ENCODE measurements around the gene VAMP7.
"Not testable (repeated sequence)": the region's sequence is repeated elsewhere in the genome, so short reads cannot be mapped to it uniquely, and the experiment has no call there.

The VAMP7 gene

GRCh38 chrX:155907661-155908060, 26.5 kb downstream of the VAMP7 start:
- not testable (repeated sequence) for DNase-seq

GRCh38 chrX:155923200-155923599, 42.1 kb downstream of the VAMP7 start:
- no peak for DNase-seq

DNA sequence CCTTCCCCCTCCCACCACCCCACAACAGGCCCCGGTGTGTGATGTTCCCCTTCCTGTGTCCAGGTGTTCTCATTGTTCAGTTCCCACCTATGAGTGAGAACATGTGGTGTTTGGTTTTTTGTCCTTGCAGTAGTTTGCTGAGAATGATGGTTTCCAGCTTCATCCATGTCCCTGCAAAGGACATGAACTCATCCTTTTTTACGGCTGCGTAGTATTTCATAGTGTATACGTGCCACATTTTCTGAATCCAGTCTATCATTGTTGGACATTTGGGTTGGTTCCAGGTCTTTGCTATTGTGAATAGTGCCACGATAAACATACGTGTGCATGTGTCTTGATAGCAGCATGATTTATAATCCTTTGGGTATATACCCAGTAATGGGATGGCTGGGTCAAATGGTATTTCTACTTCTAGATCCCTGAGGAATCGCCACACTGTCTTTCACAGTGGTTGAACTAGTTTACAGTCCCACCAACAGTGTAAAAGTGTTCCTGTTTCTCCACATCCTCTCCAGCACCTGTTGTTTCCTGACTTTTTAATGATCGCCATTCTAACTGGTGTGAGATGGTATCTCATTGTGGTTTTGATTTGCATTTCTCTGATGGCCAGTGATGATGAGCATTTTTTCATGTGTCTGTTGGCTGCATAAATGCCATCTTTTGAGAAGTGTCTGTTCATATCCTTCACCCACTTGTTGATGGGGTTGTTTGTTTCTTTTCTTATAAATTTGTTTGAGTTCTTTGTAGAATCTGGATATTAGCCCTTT, 49.9 kb downstream of the VAMP7 start:
- DNase-seq = not testable (repeated sequence)

DNA sequence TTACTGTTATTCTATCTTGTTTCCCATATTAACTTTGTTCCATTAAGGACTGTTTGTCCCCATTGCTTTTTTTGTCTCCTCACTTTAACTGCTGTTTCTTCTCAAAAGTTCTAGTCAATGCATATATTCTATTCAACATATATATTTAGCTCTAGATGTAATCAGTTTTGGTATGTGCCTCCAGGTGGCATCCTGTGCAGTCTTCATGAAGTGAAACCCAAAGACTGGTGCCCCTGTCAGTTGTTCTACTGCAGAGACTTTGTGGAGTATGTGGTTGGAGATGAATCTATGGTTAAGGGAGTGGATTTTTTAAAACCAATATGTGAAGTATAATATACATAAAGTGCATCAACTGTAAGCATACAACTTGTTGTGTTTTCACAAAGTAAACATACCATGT, 57.0 kb downstream of the VAMP7 start:
- no peak for DNase-seq

GRCh38 chrX:155949098-155949497, 68.0 kb downstream of the VAMP7 start:
- DNase-seq = no peak

DNA sequence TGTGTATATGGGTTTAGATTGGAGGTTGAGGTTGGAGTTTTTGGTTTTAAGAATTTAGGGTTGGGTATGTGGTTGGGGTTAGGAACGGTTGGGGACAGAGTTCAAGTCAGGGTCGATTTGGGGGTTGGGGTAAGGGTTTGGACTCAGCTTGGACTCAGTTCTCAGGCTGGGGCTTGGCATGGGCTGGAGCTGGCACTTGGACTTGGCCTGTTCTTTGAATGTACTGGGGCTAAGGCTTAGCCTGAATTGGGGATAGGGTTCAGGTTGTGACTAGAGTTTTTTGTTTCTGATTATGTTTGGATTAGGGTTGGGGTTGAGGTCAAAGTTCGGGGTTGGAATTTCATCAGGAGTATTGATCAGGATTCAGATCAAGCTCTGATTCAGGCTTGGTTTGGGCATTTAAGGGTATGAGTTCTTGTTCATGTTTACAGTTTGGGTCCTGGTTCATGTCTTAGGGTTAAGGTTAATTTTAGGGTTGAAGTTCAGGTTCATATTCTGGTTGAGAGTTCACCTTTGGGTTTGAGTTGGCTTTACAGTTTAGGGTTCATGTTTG, 70.2 kb downstream of the VAMP7 start:
- no peak for DNase-seq

GRCh38 chrX:155953055-155953454, 71.9 kb downstream of the VAMP7 start:
- no peak for DNase-seq

- no peak for DNase-seq
Observed at GRCh38 chrX:155954793-155955192, 73.6 kb downstream of the VAMP7 start.

- DNase-seq = no peak
Observed at GRCh38 chrX:155956099-155956498, 75.0 kb downstream of the VAMP7 start.

DNA sequence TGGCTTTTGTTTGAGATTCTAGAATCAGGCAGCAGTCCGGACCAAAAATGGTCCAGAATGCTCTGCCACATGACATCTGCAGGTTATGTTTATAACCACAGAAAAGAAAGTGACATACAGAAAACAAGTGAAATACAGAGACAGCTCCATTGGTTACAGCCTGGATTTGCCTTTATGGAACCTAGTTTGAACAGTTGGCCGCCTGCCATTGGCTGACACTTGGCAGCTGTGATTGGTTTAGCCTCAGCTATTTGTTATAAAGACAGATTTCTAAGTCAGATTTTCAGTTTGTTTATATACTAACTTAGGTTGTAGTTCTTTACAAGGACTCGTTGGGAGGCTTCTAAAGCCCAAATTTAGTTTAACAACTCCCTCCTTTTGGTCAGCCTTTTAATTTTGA, 75.5 kb downstream of the VAMP7 start:
- DNase-seq = peak in 1 of 56 donors; percentile 35

- no peak for DNase-seq
Observed at GRCh38 chrX:155957843-155958242, 76.7 kb downstream of the VAMP7 start.

- no peak for DNase-seq
Observed at GRCh38 chrX:155959018-155959587, 78.0 kb downstream of the VAMP7 start.

GRCh38 chrX:155962906-155963305, 81.8 kb downstream of the VAMP7 start:
- DNase-seq = no peak

DNA sequence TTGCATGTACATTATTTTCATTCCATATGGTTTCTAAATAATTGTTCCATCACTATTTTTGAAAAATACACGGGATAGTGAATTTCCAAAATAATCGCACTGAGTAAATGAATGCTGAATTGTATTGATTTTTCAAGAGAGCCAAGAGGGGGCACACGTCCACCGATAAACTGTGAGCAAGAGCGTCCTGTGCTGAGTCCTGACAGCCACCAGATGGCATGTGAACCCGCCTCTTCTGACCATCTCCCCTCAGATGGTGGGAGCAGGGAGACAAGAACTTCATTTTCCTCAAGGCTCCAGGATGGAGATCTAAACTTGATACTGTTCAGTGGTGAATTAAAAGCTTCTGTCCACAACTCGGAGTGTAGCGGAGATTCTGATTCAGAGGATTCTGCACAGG, 85.7 kb downstream of the VAMP7 start:
- DNase-seq = peak in 3 of 56 donors; percentile 0 to 1 (median 0)

- no peak for DNase-seq
Observed at GRCh38 chrX:155967653-155968325, 86.6 kb downstream of the VAMP7 start.

DNA sequence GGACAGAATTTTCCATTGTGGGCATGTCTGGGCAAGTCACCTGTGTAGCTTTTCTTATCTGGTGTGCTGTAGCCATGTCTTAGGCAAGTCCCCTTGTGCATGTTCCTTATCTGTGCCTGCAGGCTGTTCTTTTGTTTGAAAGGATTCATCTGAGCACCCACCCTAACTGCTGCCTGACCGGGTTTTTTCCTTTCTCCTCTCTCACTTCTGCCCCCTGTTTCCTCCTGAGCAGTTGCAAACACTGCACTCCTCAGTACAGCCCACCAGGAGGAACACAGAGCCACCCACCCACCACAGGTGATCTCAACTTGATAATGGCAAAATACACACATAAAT, 87.1 kb downstream of the VAMP7 start:
- no peak for DNase-seq

DNA sequence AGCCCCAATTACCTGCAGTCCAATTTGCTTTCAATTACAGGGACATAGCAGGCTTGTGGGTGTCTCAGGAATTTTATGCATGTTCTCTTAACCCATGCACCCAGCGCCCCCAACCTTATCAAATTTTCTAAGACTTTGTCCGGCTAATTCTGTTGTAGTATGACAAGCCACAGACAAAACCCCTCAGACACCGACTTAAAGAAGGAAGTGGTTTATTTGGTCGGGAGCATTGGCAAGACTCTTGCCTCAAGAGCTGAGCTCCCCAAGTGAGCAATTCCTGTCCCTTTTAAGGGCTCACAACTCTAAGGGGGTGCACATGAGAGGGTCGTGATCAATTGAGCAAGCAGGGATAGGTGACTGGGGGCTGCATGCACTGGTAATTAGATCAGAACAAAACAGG, 87.6 kb downstream of the VAMP7 start:
- DNase-seq = no peak

- not testable (repeated sequence) for DNase-seq
Observed at GRCh38 chrX:155971658-155972057, 90.5 kb downstream of the VAMP7 start.

- not testable (repeated sequence) for DNase-seq
Observed at GRCh38 chrX:155972241-155972640, 91.1 kb downstream of the VAMP7 start.

DNA sequence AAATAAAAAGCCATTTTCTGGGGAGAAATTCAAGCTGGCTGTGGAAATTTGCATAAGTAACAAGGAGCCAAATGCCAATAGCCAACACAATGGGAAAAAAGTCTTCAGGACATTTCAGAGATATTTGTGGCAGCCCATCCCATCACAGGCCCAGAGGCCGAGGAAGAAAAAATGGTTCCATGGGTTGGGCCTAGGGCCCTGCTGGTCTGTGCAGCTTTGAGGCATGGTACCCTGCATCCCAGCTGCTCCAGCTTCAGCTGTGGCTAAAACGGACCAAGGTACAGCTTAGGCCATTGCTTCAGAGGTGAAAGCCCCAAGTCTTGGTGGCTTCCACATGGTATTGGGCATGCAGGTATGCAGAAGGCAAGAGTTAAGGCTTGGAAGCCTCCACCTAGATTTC, 102.2 kb downstream of the VAMP7 start:
- no peak for DNase-seq

- DNase-seq = no peak
Observed at GRCh38 chrX:155985208-155985607, 104.1 kb downstream of the VAMP7 start.

- DNase-seq = not testable (repeated sequence)
Observed at GRCh38 chrX:155986995-155987394, 105.8 kb downstream of the VAMP7 start.

GRCh38 chrX:155988859-155989258, 107.7 kb downstream of the VAMP7 start:
- DNase-seq = no peak

Measured in amygdala (tissue), 56 donors.